B cell (primary cell): Measurements from ENCODE around the gene SYT2. TPM values are rescaled to one million over a fixed set of nuclear protein-coding genes. Genes with fewer than 3 reads are reported as not detected.
"Not testable (repeated sequence)": the region's sequence is repeated elsewhere in the genome, so short reads cannot be mapped to it uniquely, and the experiment has no call there.

Source experiments
- ATAC-seq: fragments of 200-7000 bp; cut with Tn5 transposase; one replicate; pipeline ENCODE4 v1.10.0; 2021; ENCODE audit warnings: low read depth, mild to moderate bottlenecking, moderate number of reproducible peaks, moderate library complexity
- CTCF ChIA-PET: fragments of 350-600 bp; sonication (Branson Sonifier 250); formaldehyde crosslinking; loops from one replicate; lab custom pipeline; 2021; ENCODE audit warnings: antibody characterized with exemption, inconsistent platforms; lab: Charles Lee
- POLR2A ChIA-PET: fragments of 350-600 bp; sonication (Branson Sonifier 250); formaldehyde crosslinking; loops from one replicate; lab custom pipeline; 2021; ENCODE audit warnings: antibody characterized with exemption; lab: Charles Lee
- DNase-seq: peaks from one replicate; pipeline ENCODE4 v3.0.0; 2013
- H2AFZ ChIP-seq: 2 replicates; pipeline ENCODE4 v1.6.1; 2012; ENCODE audit warnings: mild to moderate bottlenecking, low read depth, low read length; ENCODE audit not compliant: insufficient read depth, poor library complexity, severe bottlenecking
- H3K27ac ChIP-seq, 2 donors: 1 replicate in 1 of 2; 2 replicates in 1 of 2; pipeline ENCODE4 v1.5.1; 2012 to 2013; ENCODE audit warnings: low read length in 2 of 2, mild to moderate bottlenecking in 2 of 2, moderate library complexity in 1 of 2
- H3K27me3 ChIP-seq, 4 experiments: fragments of 200-600 bp in 1 of 4; sonication (generic) in 1 of 4; replicated peaks in 1 of 4; 1 replicate in 2 of 4; 2 replicates in 2 of 4; pipeline versions ENCODE4 v1.6.1 to v1.7.0; 2013 to 2016; ENCODE audit warnings: low read length in 3 of 4, mild to moderate bottlenecking in 2 of 4, mixed read lengths in 1 of 4, moderate library complexity in 1 of 4; ENCODE audit not compliant: insufficient read depth in 4 of 4, control insufficient read depth in 3 of 4; ENCODE audit errors: control extremely low read depth in 1 of 4
- H3K36me3 ChIP-seq, 2 experiments: replicated peaks in 1 of 2; 1 replicate in 1 of 2; 2 replicates in 1 of 2; pipeline versions ENCODE4 v1.6.1 to v1.7.1; 2013; ENCODE audit warnings: low read length in 1 of 2; ENCODE audit not compliant: insufficient read depth in 2 of 2, control insufficient read depth in 1 of 2; ENCODE audit errors: control extremely low read depth in 1 of 2, extremely low read depth in 1 of 2
- H3K4me1 ChIP-seq, 2 donors: fragments of 200-600 bp in 1 of 2; sonication (generic) in 1 of 2; 1 replicate in 1 of 2; 2 replicates in 1 of 2; pipeline versions ENCODE4 v1.5.1 to v1.6.1; 2013 to 2017; ENCODE audit warnings: low read length in 2 of 2; ENCODE audit not compliant: control insufficient read depth in 2 of 2, insufficient read depth in 2 of 2
- H3K4me2 ChIP-seq: replicated peaks from 2 replicates; pipeline ENCODE3; 2012; ENCODE audit warnings: mild to moderate bottlenecking, low read depth, low read length; ENCODE audit not compliant: poor library complexity, severe bottlenecking
- H3K4me3 ChIP-seq, 5 experiments: fragments of 200-600 bp in 1 of 5; sonication (generic) in 1 of 5; 1 replicate in 3 of 5; 2 replicates in 2 of 5; pipeline versions ENCODE4 v1.5.1 to v1.7.0; 2011 to 2016; ENCODE audit warnings: low read length in 4 of 5, mild to moderate bottlenecking in 4 of 5, low read depth in 2 of 5, control low read depth in 1 of 5, moderate library complexity in 1 of 5; ENCODE audit not compliant: insufficient read depth in 1 of 5; ENCODE audit errors: control extremely low read depth in 1 of 5, extremely low read depth in 1 of 5
- H3K79me2 ChIP-seq: fragments of 200-600 bp; sonication (generic); one replicate; pipeline ENCODE4 v1.6.0; 2016; ENCODE audit warnings: low read length; ENCODE audit not compliant: control insufficient read depth, insufficient read depth
- H3K9ac ChIP-seq: fragments of 200-600 bp; sonication (generic); 2 replicates; pipeline ENCODE4 v1.6.1; 2017; ENCODE audit warnings: mild to moderate bottlenecking, low read length, moderate library complexity
- H3K9me3 ChIP-seq, 3 donors: one replicate each; pipeline versions ENCODE4 v1.6.1 to v1.7.1; 2013; ENCODE audit warnings: low read length in 2 of 3; ENCODE audit not compliant: control insufficient read depth in 2 of 3, insufficient read depth in 1 of 3; ENCODE audit errors: control extremely low read depth in 1 of 3
- H4K20me1 ChIP-seq: 2 replicates; pipeline ENCODE4 v1.6.0; 2012; ENCODE audit warnings: mild to moderate bottlenecking, low read length; ENCODE audit not compliant: insufficient read depth, control insufficient read depth, poor library complexity, severe bottlenecking
- H3K27ac Mint-ChIP-seq: one replicate; pipeline ENCODE4 v1.8.0; 2021; ENCODE audit warnings: mixed read lengths
- H3K27me3 Mint-ChIP-seq: one replicate; pipeline ENCODE4 v1.8.0; 2021; ENCODE audit warnings: mixed read lengths
- H3K4me1 Mint-ChIP-seq: one replicate; pipeline ENCODE4 v1.8.0; 2021; ENCODE audit warnings: mixed read lengths
- H3K4me3 Mint-ChIP-seq: one replicate; pipeline ENCODE4 v1.8.0; 2021; ENCODE audit warnings: mixed read lengths
- H3K9me3 Mint-ChIP-seq: one replicate; pipeline ENCODE4 v1.8.0; 2022; ENCODE audit warnings: mixed read lengths; ENCODE audit not compliant: insufficient read depth
- CTCF ChIP-seq: fragments of 200-600 bp; IDR thresholded peaks from one replicate; pipeline ENCODE4 v1.8.0; 2022; ENCODE audit warnings: antibody characterized with exemption, mild to moderate bottlenecking
- EZH2 ChIP-seq: IDR thresholded peaks from 2 replicates; pipeline ENCODE4 v1.6.1; 2012; ENCODE audit warnings: borderline replicate concordance, low read depth, mild to moderate bottlenecking, moderate library complexity, low read length; ENCODE audit not compliant: insufficient read depth, poor library complexity, severe bottlenecking
- WGBS: methylation state at CpG from one replicate; pipeline ENCODE4 v1.1.5; 2013; ENCODE audit warnings: missing lambda C conversion rate; ENCODE audit not compliant: insufficient coverage; 5-methylcytosine and 5-hydroxymethylcytosine counted together
- intact Hi-C: fragments of 100-400 bp; cut with micrococcal nuclease; formaldehyde crosslinking; loops from one replicate; pipeline ENCODE4 v1.10.0; 2022
- polyA plus RNA-seq: library from polyadenylated mRNA; depleted of rRNA; stranded (reverse); fragments of >200 nt; gene quantifications from 2 replicates; pipeline ENCODE4 v1.2.3, GENCODE V29; 2012
- total RNA-seq, 2 donors: library from RNA; stranded (reverse); fragments of 120-200 nt in 1 of 2; gene quantifications; 1 replicate in 1 of 2; 2 replicates in 1 of 2; pipeline versions ENCODE4 v1.2.3 to v1.2.4, GENCODE V29; 2013 to 2022

Gene SYT2
- total and polyA plus RNA-seq, 2 donors (not counting 1 experiment from before 2014, with no cell fraction given): not detected

GRCh38 chr1:202585590-202585933, 124.7 kb downstream of the SYT2 start:
- Histone ChIP-seq H3K27me3 (no peaks in the 10 kb centered on the region), H3K4me2 (no peak overlapping the region), H3K36me3 (peaks cover 5 to 8% of the 10 kb centered on the region in 2 experiments), H3K9me3 (no peaks in the 10 kb centered on the region), H3K27ac (no peak overlapping the region), H2AFZ (no peak overlapping the region), H4K20me1 (no peaks in the 10 kb centered on the region), H3K4me3 (no peak overlapping the region), H3K79me2 (no peaks in the 10 kb centered on the region), H3K4me1 (peaks cover 15 to 21% of the 10 kb centered on the region in 2 donors), H3K9ac (no peak overlapping the region)
- no peaks in the 10 kb centered on the region for H3K9me3 Mint-ChIP-seq
- peaks cover 30% of the 10 kb centered on the region for H3K4me1 Mint-ChIP-seq
- H3K27me3 Mint-ChIP-seq: no peaks in the 10 kb centered on the region
- no peak for TF ChIP-seq EZH2
- no peak for TF ChIP-seq CTCF
- no peak overlapping the region for H3K4me3 Mint-ChIP-seq
- POLR2A ChIA-PET: no interaction called here
- intact Hi-C loops: no loop called here
- no peak overlapping the region for H3K27ac Mint-ChIP-seq
- no peak for DNase-seq
- ATAC-seq: no peak
- CTCF ChIA-PET: interaction anchor here (0.7 to 1.8 kb wide), 2 partner anchors 11 to 13 kb away, joined by 5 to 10 read pairs; no protein-coding TSS in a partner anchor

GRCh38 chr1:202584707-202585589, 125.3 kb downstream of the SYT2 start:
- H3K4me3 ChIP-seq: no peak overlapping the region
- H3K9ac ChIP-seq: no peak overlapping the region
- intact Hi-C loops: no loop called here
- peaks cover 5 to 12% of the 10 kb centered on the region in 2 experiments for H3K36me3 ChIP-seq
- H3K27me3 Mint-ChIP-seq: no peaks in the 10 kb centered on the region
- H3K27me3 ChIP-seq: no peaks in the 10 kb centered on the region
- H3K27ac Mint-ChIP-seq: no peak overlapping the region
- ChIA-PET CTCF (interaction anchor here (0.7 to 1.8 kb wide), 2 partner anchors 11 to 13 kb away, joined by 5 to 10 read pairs; no protein-coding TSS in a partner anchor), POLR2A (no interaction called here)
- peaks cover 15 to 21% of the 10 kb centered on the region in 2 donors for H3K4me1 ChIP-seq
- DNase-seq (no peak), ATAC-seq (no peak)
- H4K20me1 ChIP-seq: no peaks in the 10 kb centered on the region
- H3K79me2 ChIP-seq: no peaks in the 10 kb centered on the region
- H3K27ac ChIP-seq: no peak overlapping the region
- TF ChIP-seq CTCF: no peak
- TF ChIP-seq EZH2: no peak
- WGBS: 98% methylated on average over 7 of the region's 8 CpGs
- H3K4me1 Mint-ChIP-seq: peaks cover 29% of the 10 kb centered on the region
- H2AFZ ChIP-seq: no peak overlapping the region
- H3K4me3 Mint-ChIP-seq: no peak overlapping the region
- no peaks in the 10 kb centered on the region for H3K9me3 ChIP-seq
- H3K9me3 Mint-ChIP-seq: no peaks in the 10 kb centered on the region
- H3K4me2 ChIP-seq: no peak overlapping the region

- H3K27ac ChIP-seq, H3K79me2 ChIP-seq, H3K27me3 ChIP-seq, ATAC-seq, H3K27me3 Mint-ChIP-seq, intact Hi-C loops, H3K27ac Mint-ChIP-seq, DNase-seq, H3K4me3 Mint-ChIP-seq, H2AFZ ChIP-seq, H3K4me3 ChIP-seq, H4K20me1 ChIP-seq, H3K9me3 Mint-ChIP-seq, H3K9ac ChIP-seq, H3K9me3 ChIP-seq, H3K4me2 ChIP-seq: not testable (repeated sequence)
- peaks cover 16% of the 10 kb centered on the region for H3K4me1 Mint-ChIP-seq
- ChIA-PET CTCF (interaction anchor here (2.2 kb wide), 1 partner anchor 10 kb away, joined by 8 read pairs; no protein-coding TSS in a partner anchor), POLR2A (interaction anchor here (0.6 kb wide), 1 partner anchor 21 kb away, joined by 4 read pairs; no protein-coding TSS in a partner anchor)
- Histone ChIP-seq H3K36me3 (peaks cover 5 to 12% of the 10 kb centered on the region in 2 experiments), H3K4me1 (peaks cover 9 to 12% of the 10 kb centered on the region in 2 donors)
- 100% methylated on average over 3 of the region's 5 CpGs for WGBS
Measured at GRCh38 chr1:202582350-202582749, 127.9 kb downstream of the SYT2 start.
